HEK293 (cell line): ENCODE measurements around the gene NXT1.

Experiments
- ATF2 ChIP-seq: fragments of 450-650 bp; formaldehyde crosslinking; IDR thresholded peaks from 2 replicates; pipeline ENCODE4 v1.5.1; 2016; ENCODE audit warnings: missing biosample characterization, missing genetic modification characterization, low read depth
- BCL11A ChIP-seq: fragments of 450-650 bp; formaldehyde crosslinking; IDR thresholded peaks from 2 replicates; pipeline ENCODE4 v1.5.1; 2016; ENCODE audit warnings: low read depth, missing biosample characterization, missing genetic modification characterization
- GLI2 ChIP-seq: fragments of 450-650 bp; formaldehyde crosslinking; IDR thresholded peaks from 2 replicates; pipeline ENCODE4; 2017; ENCODE audit warnings: missing biosample characterization, missing genetic modification characterization, low read depth, borderline replicate concordance
- HOXC10 ChIP-seq: sonication (generic); formaldehyde crosslinking; IDR thresholded peaks from 2 replicates; pipeline ENCODE4 v1.8.1; 2023; ENCODE audit warnings: mild to moderate bottlenecking, missing genetic modification reagents
- KLF1 ChIP-seq: fragments of 450-650 bp; formaldehyde crosslinking; IDR thresholded peaks from 2 replicates; pipeline ENCODE4 v1.5.1; 2016; ENCODE audit warnings: missing biosample characterization, missing genetic modification characterization
- MZF1 ChIP-seq: fragments of 450-650 bp; formaldehyde crosslinking; IDR thresholded peaks from 2 replicates; pipeline ENCODE4 v1.5.1; 2017; ENCODE audit warnings: missing biosample characterization, missing genetic modification characterization, borderline replicate concordance
- OVOL3 ChIP-seq: fragments of 450-650 bp; formaldehyde crosslinking; IDR thresholded peaks from 2 replicates; pipeline ENCODE4 v1.5.1; 2016; ENCODE audit warnings: missing biosample characterization, missing genetic modification characterization
- YY1 ChIP-seq: fragments of 450-650 bp; formaldehyde crosslinking; IDR thresholded peaks from 2 replicates; pipeline ENCODE4 v1.5.1; 2018; ENCODE audit warnings: missing biosample characterization, missing genetic modification characterization
- ZNF10 ChIP-seq: fragments of 450-650 bp; formaldehyde crosslinking; IDR thresholded peaks from 2 replicates; pipeline ENCODE4 v1.5.1; 2017; ENCODE audit warnings: missing biosample characterization, missing genetic modification characterization
- ZNF133 ChIP-seq: fragments of 450-650 bp; formaldehyde crosslinking; IDR thresholded peaks from 2 replicates; pipeline ENCODE4 v1.5.1; 2016; ENCODE audit warnings: missing biosample characterization, missing genetic modification characterization
- ZNF148 ChIP-seq: fragments of 450-650 bp; formaldehyde crosslinking; IDR thresholded peaks from 2 replicates; pipeline ENCODE4 v1.5.0; 2017; ENCODE audit warnings: missing biosample characterization, missing genetic modification characterization, borderline replicate concordance
- ZNF18 ChIP-seq: fragments of 450-650 bp; formaldehyde crosslinking; IDR thresholded peaks from 2 replicates; pipeline ENCODE4 v1.5.1; 2016; ENCODE audit warnings: missing biosample characterization, missing genetic modification characterization
- ZNF184 ChIP-seq: fragments of 450-650 bp; IDR thresholded peaks from 2 replicates; pipeline ENCODE4 v1.5.1; 2018; ENCODE audit warnings: missing biosample characterization, mild to moderate bottlenecking, missing genetic modification characterization
- ZNF19 ChIP-seq: fragments of 450-650 bp; formaldehyde crosslinking; IDR thresholded peaks from 2 replicates; pipeline ENCODE4; 2016; ENCODE audit warnings: missing biosample characterization, missing genetic modification characterization, low read depth
- ZNF266 ChIP-seq: fragments of 450-650 bp; formaldehyde crosslinking; IDR thresholded peaks from 2 replicates; pipeline ENCODE4 v1.5.1; 2016; ENCODE audit warnings: missing biosample characterization, missing genetic modification characterization, low read depth
- ZNF324 ChIP-seq: fragments of 450-650 bp; formaldehyde crosslinking; IDR thresholded peaks from 2 replicates; pipeline ENCODE4 v1.5.1; 2016; ENCODE audit warnings: missing biosample characterization, missing genetic modification characterization
- ZNF341 ChIP-seq: fragments of 450-650 bp; formaldehyde crosslinking; IDR thresholded peaks from 2 replicates; pipeline ENCODE4; 2016; ENCODE audit warnings: low read depth, missing biosample characterization, missing genetic modification characterization
- ZNF423 ChIP-seq: fragments of 450-650 bp; formaldehyde crosslinking; IDR thresholded peaks from 2 replicates; pipeline ENCODE4 v1.5.1; 2016; ENCODE audit warnings: missing biosample characterization, missing genetic modification characterization
- ZNF501 ChIP-seq: fragments of 450-650 bp; formaldehyde crosslinking; IDR thresholded peaks from 2 replicates; pipeline ENCODE4 v1.5.1; 2016; ENCODE audit warnings: missing biosample characterization, missing genetic modification characterization
- ZNF623 ChIP-seq: fragments of 450-650 bp; formaldehyde crosslinking; IDR thresholded peaks from 2 replicates; pipeline ENCODE4 v1.5.1; 2016; ENCODE audit warnings: missing biosample characterization, missing genetic modification characterization
- ZNF677 ChIP-seq: fragments of 450-650 bp; IDR thresholded peaks from 2 replicates; pipeline ENCODE4 v1.5.0; 2018; ENCODE audit warnings: missing biosample characterization, mild to moderate bottlenecking, missing genetic modification characterization, moderate library complexity
- ZNF777 ChIP-seq: fragments of 450-650 bp; formaldehyde crosslinking; IDR thresholded peaks from 2 replicates; pipeline ENCODE4 v1.5.1; 2017; ENCODE audit warnings: missing biosample characterization, missing genetic modification characterization, borderline replicate concordance
- ZNF843 ChIP-seq: fragments of 450-650 bp; formaldehyde crosslinking; IDR thresholded peaks from 2 replicates; pipeline ENCODE4 v1.5.1; 2016; ENCODE audit warnings: missing biosample characterization, missing genetic modification characterization
- ZSCAN18 ChIP-seq: fragments of 450-650 bp; formaldehyde crosslinking; IDR thresholded peaks from 2 replicates; pipeline ENCODE4 v1.5.1; 2016; ENCODE audit warnings: missing biosample characterization, missing genetic modification characterization
- TF ChIP-seq, protein P1 (sequence below): fragments of 450-650 bp; formaldehyde crosslinking; IDR thresholded peaks from 2 replicates; pipeline ENCODE4 v1.5.1; 2016; ENCODE audit warnings: missing biosample characterization, missing genetic modification characterization, low read depth
- TF ChIP-seq, protein P2 (sequence below): fragments of 450-650 bp; formaldehyde crosslinking; IDR thresholded peaks from 2 replicates; pipeline ENCODE4 v1.5.1; 2016; ENCODE audit warnings: missing biosample characterization, missing genetic modification characterization

The NXT1 gene

GRCh38 chr20:23361476-23362391 lies 11.1 kb downstream of the NXT1 start, which contains the start of gene GZF1 (continued):
- TF ChIP-seq, protein P1, sequence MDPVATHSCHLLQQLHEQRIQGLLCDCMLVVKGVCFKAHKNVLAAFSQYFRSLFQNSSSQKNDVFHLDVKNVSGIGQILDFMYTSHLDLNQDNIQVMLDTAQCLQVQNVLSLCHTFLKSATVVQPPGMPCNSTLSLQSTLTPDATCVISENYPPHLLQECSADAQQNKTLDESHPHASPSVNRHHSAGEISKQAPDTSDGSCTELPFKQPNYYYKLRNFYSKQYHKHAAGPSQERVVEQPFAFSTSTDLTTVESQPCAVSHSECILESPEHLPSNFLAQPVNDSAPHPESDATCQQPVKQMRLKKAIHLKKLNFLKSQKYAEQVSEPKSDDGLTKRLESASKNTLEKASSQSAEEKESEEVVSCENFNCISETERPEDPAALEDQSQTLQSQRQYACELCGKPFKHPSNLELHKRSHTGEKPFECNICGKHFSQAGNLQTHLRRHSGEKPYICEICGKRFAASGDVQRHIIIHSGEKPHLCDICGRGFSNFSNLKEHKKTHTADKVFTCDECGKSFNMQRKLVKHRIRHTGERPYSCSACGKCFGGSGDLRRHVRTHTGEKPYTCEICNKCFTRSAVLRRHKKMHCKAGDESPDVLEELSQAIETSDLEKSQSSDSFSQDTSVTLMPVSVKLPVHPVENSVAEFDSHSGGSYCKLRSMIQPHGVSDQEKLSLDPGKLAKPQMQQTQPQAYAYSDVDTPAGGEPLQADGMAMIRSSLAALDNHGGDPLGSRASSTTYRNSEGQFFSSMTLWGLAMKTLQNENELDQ (tag by site-specific recombination) = no peak
- TF ChIP-seq ZNF324 (tag by site-specific recombination) (peak; percentile 79; the same call in 1 of the 2 replicates), ZNF266 (tag by site-specific recombination) (no peak), ZNF677 (tag by site-specific recombination) (no peak), HOXC10 (CRISPR knock-in tag) (no peak), ZNF18 (tag by site-specific recombination) (no peak), ZNF777 (no peak), GLI2 (no peak), ATF2 (tag by site-specific recombination) (peak; percentile 96), ZNF843 (0 out of 2 replicates have a peak, but pooled peaks have one; percentile 40), MZF1 (tag by site-specific recombination) (no peak), ZNF19 (tag by site-specific recombination) (no peak), ZNF501 (tag by site-specific recombination) (peak; percentile 68; the same call in 1 of the 2 replicates), OVOL3 (tag by site-specific recombination) (0 out of 2 replicates have a peak, but pooled peaks have one; percentile 55), YY1 (tag by site-specific recombination) (no peak; the same call in 1 of the 2 replicates), BCL11A (tag by site-specific recombination) (peak; percentile 78), ZNF184 (tag by site-specific recombination) (no peak), ZNF133 (tag by site-specific recombination) (no peak), ZNF423 (tag by site-specific recombination) (no peak), ZNF10 (tag by site-specific recombination) (no peak), ZNF341 (tag by site-specific recombination) (no peak; the same call in 1 of the 2 replicates), ZNF623 (tag by site-specific recombination) (no peak), ZNF148 (tag by site-specific recombination) (no peak), KLF1 (tag by site-specific recombination) (peak; percentile 64), ZSCAN18 (tag by site-specific recombination) (0 out of 2 replicates have a peak, but pooled peaks have one; percentile 8)
- TF ChIP-seq, protein P2, sequence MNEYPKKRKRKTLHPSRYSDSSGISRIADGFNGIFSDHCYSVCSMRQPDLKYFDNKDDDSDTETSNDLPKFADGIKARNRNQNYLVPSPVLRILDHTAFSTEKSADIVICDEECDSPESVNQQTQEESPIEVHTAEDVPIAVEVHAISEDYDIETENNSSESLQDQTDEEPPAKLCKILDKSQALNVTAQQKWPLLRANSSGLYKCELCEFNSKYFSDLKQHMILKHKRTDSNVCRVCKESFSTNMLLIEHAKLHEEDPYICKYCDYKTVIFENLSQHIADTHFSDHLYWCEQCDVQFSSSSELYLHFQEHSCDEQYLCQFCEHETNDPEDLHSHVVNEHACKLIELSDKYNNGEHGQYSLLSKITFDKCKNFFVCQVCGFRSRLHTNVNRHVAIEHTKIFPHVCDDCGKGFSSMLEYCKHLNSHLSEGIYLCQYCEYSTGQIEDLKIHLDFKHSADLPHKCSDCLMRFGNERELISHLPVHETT = no peak
